HL-60 (cell line): ENCODE measurements around the gene SIGLEC7.
A peak's percentile ranks its signal among the peaks of the same experiment; 100 is the strongest.

Source experiments
- DNase-seq, 2 experiments: peaks; one replicate each; pipeline ENCODE4 v3.0.0-alpha.2; 2010 to 2020; ENCODE audit warnings: low read depth in 1 of 2, low spot score in 1 of 2
- H3K27ac ChIP-seq: fragments of 250-450 bp; sonication (Bioruptor Pico); replicated peaks from 2 replicates; pipeline ENCODE4 v1.5.1; 2020; ENCODE audit warnings: mild to moderate bottlenecking, moderate library complexity
- H3K27me3 ChIP-seq: fragments of 250-450 bp; sonication (Bioruptor Pico); 2 replicates; pipeline ENCODE4 v1.5.1; 2021; ENCODE audit warnings: mild to moderate bottlenecking, moderate library complexity; ENCODE audit not compliant: insufficient read depth, poor library complexity, severe bottlenecking
- H3K4me3 ChIP-seq: replicated peaks from 2 replicates; pipeline ENCODE4 v1.5.1; 2011; ENCODE audit warnings: mild to moderate bottlenecking, control low read depth, low read length; ENCODE audit not compliant: insufficient read depth
- GABPA ChIP-seq: IDR thresholded peaks from 2 replicates; pipeline ENCODE4 v1.6.1; 2012; ENCODE audit warnings: low read depth
- POLR2AphosphoS5 ChIP-seq: IDR thresholded peaks from 2 replicates; pipeline ENCODE4 v1.6.1; 2012; ENCODE audit warnings: low read depth
- SPI1 ChIP-seq: IDR thresholded peaks from 2 replicates; pipeline ENCODE4 v1.6.1; 2012; ENCODE audit warnings: low read depth, mild to moderate bottlenecking, borderline replicate concordance
- TF ChIP-seq, protein P1 (sequence below): IDR thresholded peaks from one replicate; pipeline ENCODE4 v1.5.1; 2011; ENCODE audit warnings: low read length, control low read depth, inconsistent platforms; ENCODE audit not compliant: insufficient read depth
- TF ChIP-seq, protein P2 (sequence below): IDR thresholded peaks from 2 replicates; pipeline ENCODE4 v1.6.1; 2012; ENCODE audit warnings: low read depth; ENCODE audit not compliant: insufficient replicate concordance

The SIGLEC7 gene

DNA sequence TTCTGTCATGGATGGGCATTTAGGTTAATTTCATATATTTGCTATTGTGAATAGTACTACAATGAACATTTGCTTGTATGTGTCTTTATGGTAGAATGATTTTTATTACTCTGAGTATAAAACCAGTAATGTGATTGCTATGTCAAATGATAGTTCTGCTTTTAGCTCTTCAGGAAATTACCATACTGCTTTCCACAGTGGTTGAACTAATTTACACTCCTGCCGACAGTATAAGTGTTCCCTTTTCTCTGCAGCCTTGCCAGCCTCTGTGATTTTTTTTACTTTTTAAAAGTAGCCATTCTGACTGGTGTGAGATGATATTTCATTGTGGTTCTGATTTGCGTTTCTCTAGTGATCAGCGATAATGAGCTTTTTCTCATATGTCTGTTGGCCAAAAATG is 6.5 kb downstream of the SIGLEC7 start:
- Histone ChIP-seq H3K27ac (no peak overlapping the region), H3K4me3 (no peak overlapping the region), H3K27me3 (no peaks in the 10 kb centered on the region)
- TF ChIP-seq, protein P1, sequence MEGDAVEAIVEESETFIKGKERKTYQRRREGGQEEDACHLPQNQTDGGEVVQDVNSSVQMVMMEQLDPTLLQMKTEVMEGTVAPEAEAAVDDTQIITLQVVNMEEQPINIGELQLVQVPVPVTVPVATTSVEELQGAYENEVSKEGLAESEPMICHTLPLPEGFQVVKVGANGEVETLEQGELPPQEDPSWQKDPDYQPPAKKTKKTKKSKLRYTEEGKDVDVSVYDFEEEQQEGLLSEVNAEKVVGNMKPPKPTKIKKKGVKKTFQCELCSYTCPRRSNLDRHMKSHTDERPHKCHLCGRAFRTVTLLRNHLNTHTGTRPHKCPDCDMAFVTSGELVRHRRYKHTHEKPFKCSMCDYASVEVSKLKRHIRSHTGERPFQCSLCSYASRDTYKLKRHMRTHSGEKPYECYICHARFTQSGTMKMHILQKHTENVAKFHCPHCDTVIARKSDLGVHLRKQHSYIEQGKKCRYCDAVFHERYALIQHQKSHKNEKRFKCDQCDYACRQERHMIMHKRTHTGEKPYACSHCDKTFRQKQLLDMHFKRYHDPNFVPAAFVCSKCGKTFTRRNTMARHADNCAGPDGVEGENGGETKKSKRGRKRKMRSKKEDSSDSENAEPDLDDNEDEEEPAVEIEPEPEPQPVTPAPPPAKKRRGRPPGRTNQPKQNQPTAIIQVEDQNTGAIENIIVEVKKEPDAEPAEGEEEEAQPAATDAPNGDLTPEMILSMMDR = no peak
- peak; percentile 23; the same call in 1 of the 2 replicates for TF ChIP-seq SPI1
- peak in 1 of 2 experiments; percentile 12 for DNase-seq

- DNase-seq = no peak
- Histone ChIP-seq H3K4me3 (no peak overlapping the region), H3K27ac (no peak overlapping the region), H3K27me3 (no peaks in the 10 kb centered on the region)
- TF ChIP-seq, protein P1 = no peak
- TF ChIP-seq POLR2AphosphoS5 (no peak), GABPA (no peak), SPI1 (no peak)
- TF ChIP-seq, protein P2, sequence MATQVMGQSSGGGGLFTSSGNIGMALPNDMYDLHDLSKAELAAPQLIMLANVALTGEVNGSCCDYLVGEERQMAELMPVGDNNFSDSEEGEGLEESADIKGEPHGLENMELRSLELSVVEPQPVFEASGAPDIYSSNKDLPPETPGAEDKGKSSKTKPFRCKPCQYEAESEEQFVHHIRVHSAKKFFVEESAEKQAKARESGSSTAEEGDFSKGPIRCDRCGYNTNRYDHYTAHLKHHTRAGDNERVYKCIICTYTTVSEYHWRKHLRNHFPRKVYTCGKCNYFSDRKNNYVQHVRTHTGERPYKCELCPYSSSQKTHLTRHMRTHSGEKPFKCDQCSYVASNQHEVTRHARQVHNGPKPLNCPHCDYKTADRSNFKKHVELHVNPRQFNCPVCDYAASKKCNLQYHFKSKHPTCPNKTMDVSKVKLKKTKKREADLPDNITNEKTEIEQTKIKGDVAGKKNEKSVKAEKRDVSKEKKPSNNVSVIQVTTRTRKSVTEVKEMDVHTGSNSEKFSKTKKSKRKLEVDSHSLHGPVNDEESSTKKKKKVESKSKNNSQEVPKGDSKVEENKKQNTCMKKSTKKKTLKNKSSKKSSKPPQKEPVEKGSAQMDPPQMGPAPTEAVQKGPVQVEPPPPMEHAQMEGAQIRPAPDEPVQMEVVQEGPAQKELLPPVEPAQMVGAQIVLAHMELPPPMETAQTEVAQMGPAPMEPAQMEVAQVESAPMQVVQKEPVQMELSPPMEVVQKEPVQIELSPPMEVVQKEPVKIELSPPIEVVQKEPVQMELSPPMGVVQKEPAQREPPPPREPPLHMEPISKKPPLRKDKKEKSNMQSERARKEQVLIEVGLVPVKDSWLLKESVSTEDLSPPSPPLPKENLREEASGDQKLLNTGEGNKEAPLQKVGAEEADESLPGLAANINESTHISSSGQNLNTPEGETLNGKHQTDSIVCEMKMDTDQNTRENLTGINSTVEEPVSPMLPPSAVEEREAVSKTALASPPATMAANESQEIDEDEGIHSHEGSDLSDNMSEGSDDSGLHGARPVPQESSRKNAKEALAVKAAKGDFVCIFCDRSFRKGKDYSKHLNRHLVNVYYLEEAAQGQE = no peak
Measured at GRCh38 chr19:51150627-51151026, 8.5 kb downstream of the SIGLEC7 start.

- DNase-seq = no peak
- Histone ChIP-seq H3K27ac (no peak overlapping the region), H3K27me3 (peaks cover 4% of the 10 kb centered on the region), H3K4me3 (no peak overlapping the region)
- TF ChIP-seq SPI1 (no peak), GABPA (no peak), POLR2AphosphoS5 (no peak)
- TF ChIP-seq, protein P1 = no peak
- TF ChIP-seq, protein P2 = no peak
Measured at GRCh38 chr19:51156710-51157109, 14.6 kb downstream of the SIGLEC7 start.

GRCh38 chr19:51157265-51157664 is 15.2 kb downstream of the SIGLEC7 start:
- no peak overlapping the region for H3K4me3 ChIP-seq
- no peak overlapping the region for H3K27ac ChIP-seq
- TF ChIP-seq, protein P1 = no peak
- TF ChIP-seq GABPA = no peak
- no peak for TF ChIP-seq SPI1
- TF ChIP-seq, protein P2 = no peak
- no peak for TF ChIP-seq POLR2AphosphoS5
- H3K27me3 ChIP-seq = peaks cover 4% of the 10 kb centered on the region
- DNase-seq = no peak
